Measurements from ENCODE around the gene GMDS.
"Not testable (repeated sequence)": the region's sequence is repeated elsewhere in the genome, so short reads cannot be mapped to it uniquely, and the experiment has no call there.

GMDS gene

GRCh38 chr6:1756472-1757129 lies 488.8 kb downstream of the GMDS start:
- TF ChIP-seq EZH2phosphoT487 (IDR thresholded peaks at IDR 0.05; ENCODE audit: borderline replicate concordance) (no peak), CTCF (conservative IDR thresholded peaks at IDR 0.05; ENCODE audit: low read length) (no peak)
- H4K20me1 ChIP-seq (ENCODE audit: insufficient read depth, low read length, poor library complexity, severe bottlenecking) = no peaks in the 10 kb centered on the region
- no peaks in the 10 kb centered on the region for H3K9me2 ChIP-seq (replicated peaks; ENCODE audit: low read depth, low read length)
- no peaks in the 10 kb centered on the region for H3K36me3 ChIP-seq (ENCODE audit: insufficient read depth, low read length)
- no peak overlapping the region for H3K9ac ChIP-seq (ENCODE audit: low read depth, low read length, poor library complexity, severe bottlenecking)
- H3K27me3 ChIP-seq (ENCODE audit: insufficient read depth, low read length, poor library complexity, severe bottlenecking) = no peaks in the 10 kb centered on the region
- H3K4me1 ChIP-seq (ENCODE audit: insufficient read depth, low read length, poor library complexity, severe bottlenecking) = no peaks in the 10 kb centered on the region
- H2AFZ ChIP-seq (ENCODE audit: low read length) = no peak overlapping the region
- no peaks in the 10 kb centered on the region for H3F3A ChIP-seq (ENCODE audit: low read depth)
- no peaks in the 10 kb centered on the region for H3K9me3 ChIP-seq (ENCODE audit: insufficient read depth, low read depth, low read length)
- H3K79me2 ChIP-seq (ENCODE audit: insufficient read depth, low read length) = no peaks in the 10 kb centered on the region
- H3K4me3 ChIP-seq (ENCODE audit: low read length, poor library complexity, severe bottlenecking) = no peak overlapping the region
- no peak overlapping the region for H3K4me2 ChIP-seq (ENCODE audit: low read depth, low read length, poor library complexity, severe bottlenecking)

GRCh38 chr6:1751063-1751462 lies 494.3 kb downstream of the GMDS start:
- not testable (repeated sequence) for H3K79me2 ChIP-seq (ENCODE audit: insufficient read depth, low read length); H3K4me1 ChIP-seq (ENCODE audit: insufficient read depth, low read length, poor library complexity, severe bottlenecking); H3K9ac ChIP-seq (ENCODE audit: low read depth, low read length, poor library complexity, severe bottlenecking); H2AFZ ChIP-seq (ENCODE audit: low read length); H3K4me2 ChIP-seq (ENCODE audit: low read depth, low read length, poor library complexity, severe bottlenecking); H3K9me3 ChIP-seq (ENCODE audit: insufficient read depth, low read depth, low read length); H3F3A ChIP-seq (ENCODE audit: low read depth); H3K36me3 ChIP-seq (ENCODE audit: insufficient read depth, low read length); H3K9me2 ChIP-seq (replicated peaks; ENCODE audit: low read depth, low read length); H3K4me3 ChIP-seq (ENCODE audit: low read length, poor library complexity, severe bottlenecking); H4K20me1 ChIP-seq (ENCODE audit: insufficient read depth, low read length, poor library complexity, severe bottlenecking); H3K27me3 ChIP-seq (ENCODE audit: insufficient read depth, low read length, poor library complexity, severe bottlenecking)

- Histone ChIP-seq H3K27me3 (ENCODE audit: insufficient read depth, low read length, poor library complexity, severe bottlenecking) (no peaks in the 10 kb centered on the region), H3K9me2 (replicated peaks; ENCODE audit: low read depth, low read length) (no peaks in the 10 kb centered on the region), H3K36me3 (ENCODE audit: insufficient read depth, low read length) (no peaks in the 10 kb centered on the region), H3F3A (ENCODE audit: low read depth) (no peaks in the 10 kb centered on the region), H3K9ac (ENCODE audit: low read depth, low read length, poor library complexity, severe bottlenecking) (no peak overlapping the region), H4K20me1 (ENCODE audit: insufficient read depth, low read length, poor library complexity, severe bottlenecking) (no peaks in the 10 kb centered on the region), H3K4me3 (ENCODE audit: low read length, poor library complexity, severe bottlenecking) (no peak overlapping the region), H3K4me1 (ENCODE audit: insufficient read depth, low read length, poor library complexity, severe bottlenecking) (peaks cover 4% of the 10 kb centered on the region), H3K9me3 (ENCODE audit: insufficient read depth, low read depth, low read length) (0 out of 2 replicates have a peak, but pooled peaks cover 3% of the 10 kb centered on the region), H3K4me2 (ENCODE audit: low read depth, low read length, poor library complexity, severe bottlenecking) (no peak overlapping the region), H3K79me2 (ENCODE audit: insufficient read depth, low read length) (no peaks in the 10 kb centered on the region), H2AFZ (ENCODE audit: low read length) (no peak overlapping the region)
- TF ChIP-seq EZH2phosphoT487 (IDR thresholded peaks at IDR 0.05; ENCODE audit: borderline replicate concordance) = no peak
- no peak for TF ChIP-seq CTCF (conservative IDR thresholded peaks at IDR 0.05; ENCODE audit: low read length)
Measured at GRCh38 chr6:1749041-1749440, 496.4 kb downstream of the GMDS start.

GRCh38 chr6:1747531-1747930 lies 497.9 kb downstream of the GMDS start:
- Histone ChIP-seq H3K4me1 (ENCODE audit: insufficient read depth, low read length, poor library complexity, severe bottlenecking) (peaks cover 4% of the 10 kb centered on the region), H3K4me3 (ENCODE audit: low read length, poor library complexity, severe bottlenecking) (no peak overlapping the region), H3K4me2 (ENCODE audit: low read depth, low read length, poor library complexity, severe bottlenecking) (no peak overlapping the region), H4K20me1 (ENCODE audit: insufficient read depth, low read length, poor library complexity, severe bottlenecking) (no peaks in the 10 kb centered on the region), H3K9me3 (ENCODE audit: insufficient read depth, low read depth, low read length) (0 out of 2 replicates have a peak, but pooled peaks cover 3% of the 10 kb centered on the region), H3K79me2 (ENCODE audit: insufficient read depth, low read length) (no peaks in the 10 kb centered on the region), H3K9me2 (replicated peaks; ENCODE audit: low read depth, low read length) (no peaks in the 10 kb centered on the region), H3K9ac (ENCODE audit: low read depth, low read length, poor library complexity, severe bottlenecking) (no peak overlapping the region), H3K27me3 (ENCODE audit: insufficient read depth, low read length, poor library complexity, severe bottlenecking) (no peaks in the 10 kb centered on the region), H3F3A (ENCODE audit: low read depth) (no peaks in the 10 kb centered on the region), H2AFZ (ENCODE audit: low read length) (no peak overlapping the region), H3K36me3 (ENCODE audit: insufficient read depth, low read length) (no peaks in the 10 kb centered on the region)
- no peak for TF ChIP-seq EZH2phosphoT487 (IDR thresholded peaks at IDR 0.05; ENCODE audit: borderline replicate concordance)
- no peak for TF ChIP-seq CTCF (conservative IDR thresholded peaks at IDR 0.05; ENCODE audit: low read length)

All from Loucy (cell line).